Measurements from ENCODE around the gene MAMDC2.

Gene MAMDC2

DNA sequence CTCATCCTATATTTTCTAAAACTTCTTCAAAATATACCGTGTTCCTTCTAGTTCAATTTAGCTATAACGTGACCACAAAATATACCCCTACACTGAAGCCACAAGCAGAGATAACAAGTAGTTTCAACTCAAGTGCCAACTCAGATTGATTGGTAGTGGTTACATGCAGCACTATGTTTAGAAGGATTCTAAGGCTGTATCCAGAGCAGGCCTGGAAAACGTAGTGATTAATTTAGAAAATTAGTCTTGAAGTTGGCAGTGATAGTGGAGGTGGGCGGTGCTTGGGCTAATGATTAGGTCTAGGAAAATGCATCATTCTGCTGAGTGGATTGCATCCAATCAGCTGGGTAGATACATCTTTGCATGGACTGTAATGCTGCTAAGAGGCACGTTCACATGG lies 61.5 kb downstream of the MAMDC2 start:
- in situ Hi-C loops (cut with MboI; ENCODE audit: low sequenced_read_pairs) = no loop called here

DNA sequence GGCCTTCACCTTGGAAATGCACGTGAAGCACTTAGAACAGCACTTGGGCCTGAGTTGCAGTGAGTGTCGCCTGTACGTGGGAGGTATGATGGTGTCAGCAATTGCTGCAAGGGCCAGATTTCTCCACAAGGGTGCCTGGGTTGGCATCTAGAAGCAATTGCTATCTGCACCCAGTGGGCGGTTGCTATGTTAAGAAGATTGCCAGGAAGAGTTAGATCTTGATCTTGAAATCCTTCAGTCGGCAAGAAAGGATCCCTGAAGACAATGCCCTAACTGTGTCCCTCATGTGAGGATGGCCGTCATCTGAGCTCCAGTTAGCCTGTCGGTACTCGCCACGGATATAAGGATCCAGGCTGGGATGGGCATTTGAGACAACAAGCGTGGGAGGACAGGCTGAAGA lies 62.9 kb downstream of the MAMDC2 start:
- in situ Hi-C loops (cut with MboI; ENCODE audit: low sequenced_read_pairs) = no loop called here

DNA sequence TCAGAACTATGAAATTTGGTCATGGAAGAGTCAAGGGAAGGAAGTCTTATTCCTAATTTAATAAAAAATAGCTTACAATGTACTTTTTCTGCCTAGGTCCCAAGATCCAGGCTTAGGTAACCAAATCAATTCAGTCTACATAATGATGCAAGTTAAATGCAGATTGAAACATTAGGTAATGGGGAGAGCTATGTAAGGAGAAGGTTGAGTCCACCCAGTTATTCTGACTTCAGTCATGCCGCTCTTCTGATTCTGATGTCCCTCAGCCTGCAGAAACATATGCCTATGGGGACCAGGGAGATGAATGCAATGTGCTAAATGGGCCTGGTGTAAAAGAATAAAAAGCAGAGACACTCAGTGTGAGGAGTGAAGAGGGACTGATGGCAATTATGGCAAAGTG lies 63.9 kb downstream of the MAMDC2 start:
- in situ Hi-C loops (cut with MboI; ENCODE audit: low sequenced_read_pairs) = no loop called here

DNA sequence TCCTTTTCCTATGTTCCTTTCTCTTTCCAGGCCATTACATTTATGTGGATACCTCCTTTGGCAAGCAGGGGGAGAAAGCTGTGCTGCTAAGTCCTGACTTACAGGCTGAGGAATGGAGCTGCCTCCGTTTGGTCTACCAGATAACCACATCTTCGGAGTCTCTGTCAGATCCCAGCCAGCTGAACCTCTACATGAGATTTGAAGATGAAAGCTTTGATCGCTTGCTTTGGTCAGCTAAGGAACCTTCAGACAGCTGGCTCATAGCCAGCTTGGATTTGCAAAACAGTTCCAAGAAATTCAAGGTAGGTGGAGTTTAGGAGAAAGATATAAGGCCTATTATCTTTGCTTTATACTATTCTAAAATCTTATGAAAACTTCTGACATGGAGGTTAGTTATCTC lies 64.5 kb downstream of the MAMDC2 start:
- in situ Hi-C loops (cut with MboI; ENCODE audit: low sequenced_read_pairs) = no loop called here

DNA sequence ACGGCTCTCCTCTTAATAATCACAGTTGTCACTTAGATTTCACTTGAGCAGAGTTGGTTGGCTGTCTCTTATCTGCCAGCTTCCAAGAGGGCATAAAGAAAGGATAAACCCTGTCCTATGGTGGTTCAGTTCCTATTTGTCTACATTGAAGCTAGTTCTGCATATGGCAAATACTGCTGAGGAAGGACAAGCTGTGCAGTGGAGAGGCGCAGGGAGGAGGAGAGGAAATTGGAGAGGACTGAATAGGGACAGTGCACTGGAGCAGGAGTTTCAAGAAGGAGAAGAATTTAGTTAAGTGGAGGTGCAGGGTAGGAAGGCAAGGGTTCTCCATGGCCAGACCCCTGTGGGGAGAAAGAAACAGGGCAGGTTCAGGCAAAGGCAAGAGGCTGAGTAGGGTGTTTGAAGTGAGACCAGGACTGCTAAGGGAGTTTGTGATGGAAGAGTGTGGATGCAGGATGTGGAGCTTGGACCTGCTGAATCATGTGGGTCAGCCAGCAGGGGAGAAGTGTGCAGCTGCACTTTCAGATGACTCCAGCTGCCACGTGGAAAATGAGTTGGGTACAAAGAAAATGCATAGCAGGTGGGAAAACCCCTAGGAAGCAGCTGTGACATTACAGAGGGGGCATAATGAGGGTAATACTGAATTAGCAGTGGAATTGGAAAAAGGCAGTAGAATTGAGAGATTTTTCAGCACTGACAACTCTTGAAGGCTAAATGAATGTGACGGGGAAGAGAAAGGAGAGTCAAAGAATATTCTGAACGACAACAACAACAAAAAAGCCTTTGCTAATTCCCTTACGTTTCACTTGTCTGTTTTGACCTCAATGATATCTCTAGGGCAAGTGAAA lies 66.8 kb downstream of the MAMDC2 start:
- in situ Hi-C loops (cut with MboI; ENCODE audit: low sequenced_read_pairs) = no loop called here

DNA sequence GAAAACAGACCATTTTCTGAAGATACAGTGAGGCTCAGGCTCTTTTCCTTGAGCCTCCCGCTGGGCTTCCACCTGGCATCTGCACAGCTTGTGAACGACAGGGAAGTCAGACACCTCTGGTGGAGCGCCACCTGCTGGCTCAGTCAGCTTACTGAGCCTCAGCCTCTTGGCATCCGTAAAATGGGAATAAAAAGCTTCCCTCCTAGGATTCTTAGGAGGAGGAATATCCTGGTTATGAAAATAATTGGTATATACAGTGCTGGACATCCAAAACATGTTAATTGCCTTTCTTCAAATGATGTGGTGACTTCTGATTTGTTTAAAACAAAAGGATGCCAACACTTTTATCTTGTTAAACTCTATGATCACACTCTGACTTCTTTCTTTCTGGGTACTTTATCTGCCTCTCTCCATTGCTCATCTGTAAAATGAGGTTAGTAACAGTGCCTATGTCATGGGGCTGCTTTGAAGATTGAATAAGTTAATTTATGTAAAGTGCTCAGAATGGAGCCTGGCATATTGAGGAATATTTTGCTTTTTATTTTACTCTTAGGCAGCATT lies 67.5 kb downstream of the MAMDC2 start:
- in situ Hi-C loops (cut with MboI; ENCODE audit: low sequenced_read_pairs) = no loop called here

DNA sequence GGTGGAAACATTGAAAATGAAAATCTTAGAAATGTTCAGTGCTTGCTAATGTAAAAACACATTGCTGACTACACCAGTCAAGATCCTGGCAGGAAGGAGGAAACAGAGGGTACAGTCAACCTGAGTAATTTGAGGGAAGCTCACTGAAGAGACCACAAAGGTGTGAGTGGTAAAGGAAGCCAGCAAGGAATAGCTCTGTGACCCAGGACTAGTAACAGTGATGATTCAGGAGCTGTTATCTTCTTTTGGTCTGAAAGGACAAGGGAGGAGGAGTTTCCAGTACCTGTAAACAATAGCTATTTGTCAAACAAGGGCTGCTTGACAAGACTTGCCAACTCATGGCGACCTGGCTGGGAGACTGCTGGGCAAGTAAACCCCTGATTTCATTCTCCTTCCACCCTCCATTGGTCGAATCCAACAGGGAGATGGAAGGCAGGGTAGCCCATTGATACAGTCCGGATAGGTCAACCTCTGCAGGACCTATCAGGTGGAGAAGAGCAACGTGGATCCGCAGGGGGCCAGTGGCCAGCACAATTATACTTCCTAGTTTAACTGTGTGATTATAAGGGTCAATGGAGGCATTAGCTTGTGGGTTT lies 68.1 kb downstream of the MAMDC2 start:
- in situ Hi-C loops (cut with MboI; ENCODE audit: low sequenced_read_pairs) = no loop called here

DNA sequence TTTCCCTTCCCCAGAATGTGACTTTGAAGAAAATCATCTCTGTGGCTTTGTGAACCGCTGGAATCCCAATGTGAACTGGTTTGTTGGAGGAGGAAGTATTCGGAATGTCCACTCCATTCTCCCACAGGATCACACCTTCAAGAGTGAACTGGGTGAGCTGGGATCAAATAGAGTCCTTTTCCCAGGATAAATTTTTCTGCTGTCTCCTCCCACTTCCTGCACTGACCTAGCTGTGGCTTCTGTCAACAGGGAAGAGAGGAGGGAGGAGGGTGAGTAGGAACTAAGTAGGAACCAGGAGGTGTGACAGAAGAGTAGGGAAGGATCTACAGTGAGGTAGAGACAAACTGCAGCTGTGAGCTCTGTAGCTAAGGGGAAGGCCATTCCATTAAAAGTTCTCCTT lies 69.3 kb downstream of the MAMDC2 start:
- in situ Hi-C loops (cut with MboI; ENCODE audit: low sequenced_read_pairs) = no loop called here

DNA sequence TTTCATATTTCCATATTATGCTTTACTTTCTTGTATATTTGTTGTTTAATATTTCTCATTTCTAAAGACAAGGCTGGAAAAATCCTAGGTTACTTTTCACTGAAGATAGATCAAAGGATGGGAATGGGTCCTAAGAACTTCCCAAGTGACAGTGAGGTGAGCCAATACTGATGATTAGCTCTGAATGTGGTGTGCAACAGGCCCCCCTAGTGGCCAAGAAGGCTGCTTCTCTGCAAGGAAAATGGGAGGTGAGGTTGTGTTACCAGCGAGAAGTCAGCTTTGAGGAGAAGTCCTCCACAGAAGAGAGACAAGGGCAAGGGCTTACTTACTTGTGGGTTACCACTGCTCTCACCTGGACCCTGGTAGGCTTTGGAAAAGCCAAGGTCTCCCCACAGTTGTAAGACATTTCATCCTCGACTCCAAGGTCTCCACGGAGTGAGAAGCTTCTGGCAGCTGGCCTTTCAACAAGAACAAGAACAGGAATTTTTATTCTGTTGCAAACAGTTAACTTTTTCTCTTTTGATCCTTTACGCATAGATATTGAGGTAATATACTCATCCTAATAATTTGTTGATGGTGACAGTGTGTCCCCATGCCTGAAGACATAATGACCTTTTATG lies 69.9 kb downstream of the MAMDC2 start:
- in situ Hi-C loops (cut with MboI; ENCODE audit: low sequenced_read_pairs) = no loop called here

DNA sequence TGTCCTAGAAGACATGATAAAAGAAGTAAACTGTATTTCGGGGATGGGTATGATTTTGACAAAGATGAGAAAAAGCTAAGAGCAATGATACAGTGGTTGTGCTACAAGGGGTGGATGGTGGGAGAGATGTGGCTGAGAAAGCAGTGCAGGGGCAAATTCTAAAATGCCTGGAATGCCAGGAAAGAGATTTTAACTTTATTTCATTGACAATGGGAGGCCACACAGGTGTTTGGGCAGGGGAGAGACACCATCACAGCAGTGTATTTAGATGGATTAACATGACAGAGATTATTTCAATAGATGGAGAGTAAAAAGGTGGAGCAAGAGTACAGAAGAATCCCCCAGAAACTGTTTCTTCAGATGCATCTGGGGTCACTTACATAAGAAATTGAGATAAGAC lies 71.2 kb downstream of the MAMDC2 start:
- in situ Hi-C loops (cut with MboI; ENCODE audit: low sequenced_read_pairs) = no loop called here

DNA sequence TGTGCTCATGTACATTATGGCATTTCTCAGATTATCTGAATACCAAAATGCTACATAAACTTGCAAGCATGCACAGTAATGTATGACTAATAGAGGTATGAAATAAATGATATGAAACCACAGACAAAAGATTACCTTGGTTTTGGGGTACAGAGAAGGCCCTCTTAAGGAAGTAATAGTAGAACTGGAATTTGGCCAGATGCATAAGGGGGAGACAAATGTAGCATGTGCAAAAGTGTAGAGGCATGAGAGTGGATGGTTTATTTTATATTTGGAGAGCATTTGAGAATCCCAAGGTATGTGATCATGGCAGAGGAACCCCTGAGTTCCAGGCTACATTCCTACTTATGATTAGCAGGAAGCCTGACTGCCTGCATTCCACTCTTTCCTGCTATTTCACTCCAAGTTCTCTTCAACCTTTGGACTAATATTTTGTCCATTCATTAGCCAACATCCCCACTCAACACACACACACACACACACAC lies 74.2 kb downstream of the MAMDC2 start:
- in situ Hi-C loops (cut with MboI; ENCODE audit: low sequenced_read_pairs) = no loop called here

DNA sequence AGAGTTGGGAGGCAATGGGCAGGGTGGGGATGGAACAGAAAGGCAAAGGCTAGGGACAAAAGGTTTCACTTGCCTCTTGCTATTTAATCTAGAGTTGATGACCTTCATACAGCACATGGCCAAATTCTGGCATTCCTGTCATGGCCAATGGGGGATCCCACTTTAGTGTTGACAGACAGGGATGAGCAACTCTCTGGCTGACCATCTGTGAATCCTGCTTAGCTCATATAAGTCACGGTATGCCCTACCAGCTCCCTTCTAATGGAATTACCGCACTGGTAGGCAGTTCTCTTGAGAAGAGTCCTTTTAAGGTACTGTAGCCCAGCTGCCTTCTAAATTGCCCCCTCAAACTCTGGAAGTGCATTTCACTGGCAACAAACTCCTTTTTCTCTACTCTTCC lies 76.1 kb downstream of the MAMDC2 start:
- in situ Hi-C loops (cut with MboI; ENCODE audit: low sequenced_read_pairs) = no loop called here

DNA sequence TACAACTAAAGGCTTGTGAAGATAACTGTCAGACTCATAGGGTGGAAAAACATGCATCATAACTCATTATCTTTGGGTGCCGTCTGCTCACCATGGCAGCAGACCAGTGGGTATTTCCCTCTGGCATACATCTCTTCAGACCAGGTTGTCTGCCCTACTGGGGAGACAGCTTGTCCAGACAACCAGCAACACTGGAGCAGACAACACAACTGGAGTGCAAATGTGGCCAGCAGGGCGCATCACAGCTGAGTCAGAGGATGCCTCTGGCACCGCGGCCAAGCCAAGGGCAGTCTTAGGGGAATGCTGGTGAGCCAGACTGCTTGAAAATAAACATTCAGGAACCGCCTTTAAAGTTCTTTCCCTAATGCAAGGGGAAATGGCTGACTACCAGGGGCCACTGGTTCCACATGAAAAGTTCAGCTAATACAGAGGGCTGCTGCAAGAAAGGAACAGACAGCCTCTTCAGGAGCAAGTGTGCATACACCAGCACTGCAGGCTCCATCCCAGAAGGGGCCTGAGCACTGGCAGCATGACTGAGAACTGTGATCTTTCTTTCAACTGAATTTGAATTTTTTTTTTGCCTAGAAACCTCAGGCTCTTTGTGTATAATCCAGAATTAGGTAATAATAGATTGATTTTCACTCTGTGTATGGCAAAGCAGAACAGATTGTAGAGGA lies 77.3 kb downstream of the MAMDC2 start:
- in situ Hi-C loops (cut with MboI; ENCODE audit: low sequenced_read_pairs) = no loop called here

DNA sequence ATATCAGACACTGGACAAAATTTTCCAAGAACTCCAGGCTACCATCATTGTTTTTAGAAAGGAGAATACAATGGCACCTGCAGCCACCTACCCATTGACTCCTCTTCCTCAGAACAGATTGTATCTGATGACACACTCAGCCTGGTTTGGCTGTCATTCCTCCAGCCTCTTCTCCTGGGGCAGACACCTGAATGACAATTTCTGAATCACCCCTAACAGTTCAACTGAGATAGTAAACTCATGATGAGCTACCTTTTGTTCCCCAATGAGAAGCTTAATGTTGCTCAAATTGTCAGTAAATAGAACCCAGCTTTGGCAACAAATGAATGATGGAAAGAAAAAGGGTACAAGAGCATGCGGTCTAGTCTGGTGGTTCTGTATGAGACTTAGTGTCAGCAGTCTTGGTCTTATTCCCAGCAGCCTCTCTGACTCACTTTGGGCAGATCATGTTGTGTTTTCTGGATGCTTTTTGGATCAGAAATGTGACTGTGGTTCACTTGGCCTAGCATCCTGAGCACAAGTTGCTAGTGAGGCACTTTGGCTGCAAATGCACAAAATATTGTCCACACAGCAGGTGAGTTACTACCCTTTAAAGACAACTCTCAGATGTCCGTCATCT lies 78.3 kb downstream of the MAMDC2 start:
- in situ Hi-C loops (cut with MboI; ENCODE audit: low sequenced_read_pairs) = no loop called here

DNA sequence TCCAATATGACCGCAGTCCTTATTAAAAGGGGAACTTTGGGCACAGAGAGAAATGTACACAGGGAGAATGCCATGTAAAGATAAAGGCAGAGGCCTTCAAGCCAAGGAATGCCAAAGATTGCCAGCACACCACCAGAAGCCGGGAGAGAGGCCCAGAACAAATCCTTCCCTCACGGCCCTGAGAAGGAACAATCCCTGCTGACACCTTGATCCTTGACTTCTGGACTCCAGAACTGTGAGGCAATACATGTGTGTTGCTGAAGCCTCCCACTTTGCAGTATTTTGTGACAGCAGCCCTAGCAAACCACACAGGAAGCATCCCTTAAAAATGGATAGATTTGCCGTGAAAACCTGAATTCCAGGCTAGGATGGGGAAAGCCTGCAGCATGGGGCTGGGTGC lies 80.0 kb downstream of the MAMDC2 start:
- in situ Hi-C loops (cut with MboI; ENCODE audit: low sequenced_read_pairs) = no loop called here

DNA sequence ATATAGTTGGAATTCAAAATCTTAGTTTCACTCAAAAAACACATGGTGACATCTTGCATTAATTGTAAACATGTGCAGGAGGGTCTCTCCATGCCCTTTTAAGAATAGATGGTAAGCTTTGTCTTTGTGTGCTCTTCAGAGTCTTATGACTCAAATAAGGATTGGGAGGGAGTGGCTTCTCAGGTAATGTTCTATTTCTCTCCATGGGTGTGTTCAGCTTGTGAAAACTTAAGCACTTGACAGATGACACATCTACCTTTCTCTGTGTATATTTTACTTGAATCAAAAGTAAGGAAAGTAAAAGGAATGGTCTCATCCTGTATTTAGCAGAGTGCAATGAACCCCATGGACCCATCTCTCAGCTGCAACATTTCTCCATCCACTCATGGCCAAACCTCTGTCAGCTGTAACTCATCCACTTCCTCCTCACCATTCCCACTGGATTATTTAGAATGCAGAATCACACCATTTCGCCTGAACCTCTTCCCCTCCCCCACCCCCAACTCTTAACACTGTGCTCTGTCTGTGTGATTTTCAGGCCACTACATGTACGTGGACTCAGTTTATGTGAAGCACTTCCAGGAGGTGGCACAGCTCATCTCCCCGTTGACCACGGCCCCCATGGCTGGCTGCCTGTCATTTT lies 82.1 kb downstream of the MAMDC2 start:
- in situ Hi-C loops (cut with MboI; ENCODE audit: low sequenced_read_pairs) = no loop called here

DNA sequence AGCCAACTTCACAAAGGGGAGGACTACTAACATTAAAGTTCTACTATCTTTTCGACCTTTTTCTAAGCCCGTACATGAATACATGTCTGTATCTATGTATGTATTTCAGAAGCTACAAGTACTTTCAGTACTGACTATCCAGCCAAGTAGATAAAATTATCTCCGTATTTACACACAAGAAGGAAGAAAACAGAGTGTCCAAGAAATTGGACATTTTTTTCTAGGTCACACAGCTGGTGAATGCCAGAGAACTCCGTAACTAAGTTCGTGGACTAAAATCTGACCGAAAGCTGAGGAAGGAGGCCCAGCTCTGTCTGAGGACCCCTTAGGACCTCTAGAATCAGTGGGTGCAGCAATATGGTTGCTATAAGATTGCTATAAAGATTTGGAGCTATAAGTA lies 83.4 kb downstream of the MAMDC2 start:
- in situ Hi-C loops (cut with MboI; ENCODE audit: low sequenced_read_pairs) = no loop called here

DNA sequence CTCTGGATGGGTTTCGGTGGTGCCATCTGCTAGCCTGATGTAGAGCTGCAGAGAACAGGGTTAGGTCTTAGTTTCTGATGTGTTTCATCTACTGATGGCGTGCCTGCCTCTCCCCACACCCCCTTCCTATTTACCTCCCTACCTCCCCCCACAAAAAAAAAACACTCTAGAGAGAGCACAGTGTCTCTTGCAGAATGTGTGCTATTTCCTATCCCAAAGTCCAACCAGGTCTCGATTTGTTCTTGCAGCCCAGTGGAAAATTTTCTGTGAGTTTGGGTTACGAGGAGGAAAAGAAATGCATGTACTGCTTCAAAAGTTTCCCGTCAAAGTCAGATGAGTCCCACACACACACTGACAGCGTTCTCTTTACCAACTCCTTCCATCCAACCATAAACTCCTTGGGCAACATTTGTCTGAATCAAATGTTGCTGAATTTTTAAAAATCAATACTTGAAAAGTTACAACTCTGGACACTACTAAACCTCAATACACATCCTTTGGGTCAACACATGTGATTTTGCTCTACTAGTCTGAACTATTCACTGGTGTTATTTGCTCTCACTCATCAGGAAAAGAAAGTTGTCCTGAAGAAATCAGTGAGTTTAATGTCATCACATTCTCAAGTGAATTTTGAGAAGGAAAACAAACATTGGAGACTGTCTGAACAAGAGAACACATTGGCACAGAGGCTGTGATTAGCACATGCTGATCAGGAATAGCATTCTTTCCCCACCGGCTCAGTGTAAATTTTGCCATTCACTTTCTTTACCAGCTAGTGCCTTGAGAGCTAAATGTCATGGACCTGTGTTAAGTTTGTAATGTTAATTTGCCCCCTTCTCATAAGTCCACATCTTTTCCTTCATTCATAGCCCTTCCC lies 84.1 kb downstream of the MAMDC2 start:
- in situ Hi-C loops (cut with MboI; ENCODE audit: low sequenced_read_pairs) = no loop called here

DNA sequence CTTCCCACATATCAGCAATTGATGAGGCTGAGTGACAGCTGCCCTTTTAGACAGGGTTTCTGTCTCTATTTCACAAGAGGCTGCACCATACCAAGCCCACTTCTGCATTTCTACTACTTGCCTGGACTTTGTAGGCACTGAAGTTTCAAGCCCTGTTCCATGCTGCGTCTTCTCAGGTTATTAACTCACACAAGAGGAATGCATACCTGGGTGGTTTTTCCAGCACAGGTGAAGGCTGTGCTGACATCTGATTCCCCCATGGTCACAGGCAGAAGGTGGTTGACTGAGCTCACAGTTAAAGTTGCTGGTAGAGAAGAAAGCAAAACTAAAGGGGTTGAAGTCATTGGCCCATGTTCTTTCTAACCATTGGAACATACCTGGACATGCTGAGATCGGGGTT lies 86.6 kb downstream of the MAMDC2 start:
- in situ Hi-C loops (cut with MboI; ENCODE audit: low sequenced_read_pairs) = no loop called here

Data from HL-60/S4 treated with retinoic acid at 250 ng/mL for 4 days and 3 days (cell line).